K562 (cell line): ENCODE results near the gene INTS4. TPM values are rescaled to one million over a fixed set of nuclear protein-coding genes. Genes with fewer than 3 reads are reported as not detected.

Experiments used
- ATAC-seq: fragments of 200-7000 bp; cut with Tn5 transposase; 3 replicates; pipeline ENCODE4 v1.9.1; 2020; ENCODE audit warnings: moderate library complexity
- BruUV-seq: library from RNA; stranded (reverse); fragments of 400-500 nt; replicated peaks from 2 replicates; lab custom pipeline; 2021; lab: Mats Ljungman, UMichigan
- CTCF ChIA-PET: fragments of 300-600 bp; formaldehyde crosslinking; extraction: SDS; loops from one replicate; lab custom pipeline; 2021; ENCODE audit warnings: low intra/inter-chr PET ratio; lab: Yijun Ruan, JAX
- POLR2A ChIA-PET: fragments of 300-600, 350-650 bp; sonication (Branson Sonifier 250); formaldehyde crosslinking; extraction: SDS; loops from one replicate; lab custom pipeline; 2021; ENCODE audit warnings: antibody characterized with exemption, inconsistent platforms; lab: Yijun Ruan, JAX
- DNase-seq, 4 experiments: peaks; one replicate each; pipeline versions ENCODE4 v3.0.0 to v3.0.0-alpha.2; 2011 to 2018; ENCODE audit warnings: low spot score in 3 of 4, mixed read lengths in 3 of 4; ENCODE audit errors: extremely low read depth in 1 of 4
- FAIRE-seq: peaks from 2 replicates; lab custom pipeline; 2011; peaks lifted over from hg19 to GRCh38; lab: Jason Lieb, UNC
- H2AFZ ChIP-seq: 2 replicates; pipeline ENCODE4 v1.6.0; 2011; ENCODE audit warnings: low read depth, low read length, control low read depth, inconsistent platforms
- H3K27ac ChIP-seq: fragments of 200-600 bp; 3 replicates; pipeline ENCODE4 v1.8.0; 2011; ENCODE audit warnings: low read depth, mild to moderate bottlenecking, control low read depth, inconsistent platforms, low read length, moderate library complexity, mixed read lengths; ENCODE audit errors: extremely low read depth
- H3K27me3 ChIP-seq, 2 experiments: fragments of 300-600 bp in 1 of 2; 2 replicates in 1 of 2; 3 replicates in 1 of 2; pipeline versions ENCODE4 v1.6.0 to v1.8.0; 2011; ENCODE audit warnings: inconsistent platforms in 2 of 2, low read length in 2 of 2, mild to moderate bottlenecking in 1 of 2, mixed read lengths in 1 of 2, moderate library complexity in 1 of 2; ENCODE audit not compliant: control insufficient read depth in 2 of 2, insufficient read depth in 2 of 2
- H3K36me3 ChIP-seq: fragments of 300-600 bp; 3 replicates; pipeline ENCODE4 v1.8.0; 2011; ENCODE audit warnings: mild to moderate bottlenecking, low read length, inconsistent platforms; ENCODE audit not compliant: control insufficient read depth, insufficient read depth
- H3K4me1 ChIP-seq, 2 experiments: fragments of 200-600 bp in 1 of 2; replicated peaks in 1 of 2; 2 replicates in 1 of 2; 3 replicates in 1 of 2; pipeline versions ENCODE4 v1.5.1 to v1.8.0; 2011; ENCODE audit warnings: inconsistent platforms in 2 of 2, low read length in 2 of 2, mild to moderate bottlenecking in 1 of 2, mixed read lengths in 1 of 2, moderate library complexity in 1 of 2; ENCODE audit not compliant: control insufficient read depth in 2 of 2, insufficient read depth in 2 of 2
- H3K4me2 ChIP-seq: 2 replicates; pipeline ENCODE4 v1.6.1; 2011; ENCODE audit warnings: low read length, control low read depth, inconsistent platforms, mixed read lengths; ENCODE audit not compliant: insufficient read depth
- H3K4me3 ChIP-seq: fragments of 200-600 bp; sonication (generic), shearing (Covaris generic); 2 replicates; pipeline ENCODE4 v1.5.1; 2016; ENCODE audit warnings: control low read depth, inconsistent platforms
- H3K79me2 ChIP-seq: fragments of 200-600 bp; 3 replicates; pipeline ENCODE4 v1.8.0; 2011; ENCODE audit warnings: low read length, inconsistent platforms; ENCODE audit not compliant: control insufficient read depth, insufficient read depth
- H3K9ac ChIP-seq, 2 experiments: 2 replicates each; pipeline versions ENCODE4 v1.6.0 to v1.6.1; 2011; ENCODE audit warnings: low read depth in 2 of 2, low read length in 2 of 2, control low read depth in 1 of 2, inconsistent platforms in 1 of 2, mild to moderate bottlenecking in 1 of 2, mixed read lengths in 1 of 2; ENCODE audit not compliant: insufficient read depth in 1 of 2
- H3K9me1 ChIP-seq: one replicate; pipeline ENCODE4 v1.6.0; 2011; ENCODE audit warnings: inconsistent platforms, mild to moderate bottlenecking, low read length, moderate library complexity; ENCODE audit not compliant: control insufficient read depth, insufficient read depth
- H3K9me3 ChIP-seq: replicated peaks from 2 replicates; pipeline ENCODE4 v1.5.1; 2011; ENCODE audit warnings: low read depth, low read length, inconsistent platforms; ENCODE audit not compliant: control insufficient read depth, insufficient read depth
- H4K20me1 ChIP-seq: replicated peaks from 2 replicates; pipeline ENCODE4 v1.6.1; 2011; ENCODE audit warnings: low read length, inconsistent platforms, mixed read lengths; ENCODE audit not compliant: control insufficient read depth, insufficient read depth
- KAT2B ChIP-seq: IDR thresholded peaks from one replicate; pipeline ENCODE4 v1.6.1; 2012; ENCODE audit warnings: low read depth, mild to moderate bottlenecking, control low read depth, inconsistent platforms, low read length, moderate library complexity
- NFIX ChIP-seq: fragments of 250-450 bp; sonication (Bioruptor Pico); IDR thresholded peaks from 2 replicates; pipeline ENCODE4 v1.4.0; 2020; ENCODE audit warnings: low read depth, mild to moderate bottlenecking, moderate library complexity
- NONO ChIP-seq, 2 experiments: fragments of 200-400 bp in 1 of 2; fragments of 450-650 bp in 1 of 2; formaldehyde crosslinking in 1 of 2; IDR thresholded peaks; 2 replicates each; pipeline ENCODE4 v1.6.1; 2017; ENCODE audit warnings: low read depth in 2 of 2, mild to moderate bottlenecking in 2 of 2, moderate library complexity in 2 of 2, low read length in 1 of 2
- NR2F6 ChIP-seq: fragments of 450-650 bp; formaldehyde crosslinking; IDR thresholded peaks from 2 replicates; pipeline ENCODE4 v1.4.0; 2020; ENCODE audit warnings: mild to moderate bottlenecking
- SNIP1 ChIP-seq: fragments of 450-650 bp; IDR thresholded peaks from 2 replicates; pipeline ENCODE4 v1.7.1; 2017; ENCODE audit warnings: low read depth, mild to moderate bottlenecking
- ZBTB7A ChIP-seq: IDR thresholded peaks from 2 replicates; pipeline ENCODE4 v1.6.1; 2011; ENCODE audit warnings: low read depth, mild to moderate bottlenecking, low read length, moderate library complexity, borderline replicate concordance; ENCODE audit not compliant: control insufficient read depth
- WGBS: fragments of 100-300 bp; shearing (Covaris generic); methylation state at CpG from one replicate; pipeline ENCODE4 v1.1.6; 2016; ENCODE audit warnings: low coverage, mixed read lengths; ENCODE audit not compliant: insufficient coverage; ENCODE audit errors: missing lambda C conversion rate; 5-methylcytosine and 5-hydroxymethylcytosine counted together
- in situ Hi-C: fragments of 300-500 bp; cut with MboI; formaldehyde crosslinking; loops from 4 replicates; pipeline ENCODE4 v1.15.0; 2018; ENCODE audit warnings: inconsistent platforms, mixed read lengths
- intact Hi-C: fragments of 100-400 bp; cut with micrococcal nuclease; formaldehyde crosslinking; loops from 2 replicates; pipeline ENCODE4 v1.14.2; 2022
- polyA plus RNA-seq, 8 experiments: library from polyadenylated mRNA; depleted of rRNA in 4 of 8; stranded (reverse) in 5 of 8; unstranded in 3 of 8; fragments of >200 nt; fragmentation: Nextera tagmentation in 2 of 8; fragmentation: Illumina TruSeq in 1 of 8; extraction: Ambion mirVana in 2 of 8; extraction: Trizol in 1 of 8; gene quantifications; 2 replicates each; pipeline versions ENCODE4 v1.2.1 to v1.2.3, GENCODE V29; 2011 to 2014; ENCODE audit warnings: inconsistent platforms in 1 of 8, missing spikeins in 1 of 8
- total RNA-seq, 7 experiments: library from RNA; depleted of rRNA in 6 of 7; stranded (reverse); fragments of >200 nt in 6 of 7; fragmentation: Illumina TruSeq in 2 of 7; extraction: Trizol in 2 of 7; gene quantifications; 2 replicates each; pipeline versions ENCODE4 v1.2.1 to v1.2.3, GENCODE V29; 2011 to 2021; ENCODE audit warnings: low replicate concordance in 1 of 7
- TF ChIP-seq, protein P1 (sequence below): IDR thresholded peaks from 2 replicates; pipeline ENCODE4 v1.6.1; 2012; ENCODE audit warnings: low read depth, low read length, improper control_type of control experiment, borderline replicate concordance

The INTS4 gene
- total and polyA plus RNA-seq, 9 of the 15 experiments (the other 6 are each of a cell fraction or from before 2014, with no cell fraction given), result 28.4 to 53.4 (median 44.5) TPM

DNA sequence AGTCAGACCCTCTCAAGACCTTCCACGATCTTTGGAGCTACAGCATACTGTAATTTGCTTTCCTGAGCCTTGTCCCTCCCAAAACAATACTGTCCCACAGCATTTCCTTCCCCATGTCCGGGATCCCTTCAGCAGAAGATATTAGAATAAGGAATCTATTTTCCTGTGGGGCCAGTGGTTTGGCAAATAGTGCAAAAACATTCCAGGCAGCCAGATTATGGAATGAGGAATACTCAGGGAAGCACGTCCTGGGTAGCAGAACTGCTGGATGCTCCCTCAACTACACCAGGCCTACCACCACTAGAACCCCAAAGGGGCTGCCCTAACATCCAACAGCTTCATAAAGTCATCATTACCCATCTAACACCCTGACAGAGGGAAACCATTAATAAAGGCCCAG is 112.1 kb downstream of the INTS4 start:
- no peak overlapping the region for H3K27ac ChIP-seq
- no peak for ATAC-seq
- no peaks in the 10 kb centered on the region for H3K27me3 ChIP-seq
- WGBS, result 80% methylated on average over 3 of the region's 3 CpGs
- H3K9ac ChIP-seq, result no peak overlapping the region; a peak in 1 of 4 replicates
- no peak overlapping the region for H2AFZ ChIP-seq
- H3K4me3 ChIP-seq, result no peak overlapping the region
- in situ Hi-C loops (no loop called here), intact Hi-C loops (no loop called here)
- no TSS peak for BruUV-seq
- peaks cover 51% of the 10 kb centered on the region; the same call in 2 of the 3 replicates for H3K36me3 ChIP-seq
- no peaks in the 10 kb centered on the region for H3K79me2 ChIP-seq
- H3K9me3 ChIP-seq, result no peaks in the 10 kb centered on the region
- no peak overlapping the region for H3K4me2 ChIP-seq
- no peaks in the 10 kb centered on the region for H3K9me1 ChIP-seq
- DNase-seq, result no peak
- no peak for TF ChIP-seq KAT2B
- TF ChIP-seq SNIP1, result no peak
- TF ChIP-seq NR2F6 (CRISPR knock-in tag), result no peak
- no peak for TF ChIP-seq ZBTB7A
- no peak for TF ChIP-seq NONO (IDR thresholded peaks at IDR 0.05; ENCODE audit: low read depth in 2 of 2, low read length in 1 of 2)
- no peak for TF ChIP-seq NFIX (CRISPR knock-in tag)
- TF ChIP-seq, protein P1, sequence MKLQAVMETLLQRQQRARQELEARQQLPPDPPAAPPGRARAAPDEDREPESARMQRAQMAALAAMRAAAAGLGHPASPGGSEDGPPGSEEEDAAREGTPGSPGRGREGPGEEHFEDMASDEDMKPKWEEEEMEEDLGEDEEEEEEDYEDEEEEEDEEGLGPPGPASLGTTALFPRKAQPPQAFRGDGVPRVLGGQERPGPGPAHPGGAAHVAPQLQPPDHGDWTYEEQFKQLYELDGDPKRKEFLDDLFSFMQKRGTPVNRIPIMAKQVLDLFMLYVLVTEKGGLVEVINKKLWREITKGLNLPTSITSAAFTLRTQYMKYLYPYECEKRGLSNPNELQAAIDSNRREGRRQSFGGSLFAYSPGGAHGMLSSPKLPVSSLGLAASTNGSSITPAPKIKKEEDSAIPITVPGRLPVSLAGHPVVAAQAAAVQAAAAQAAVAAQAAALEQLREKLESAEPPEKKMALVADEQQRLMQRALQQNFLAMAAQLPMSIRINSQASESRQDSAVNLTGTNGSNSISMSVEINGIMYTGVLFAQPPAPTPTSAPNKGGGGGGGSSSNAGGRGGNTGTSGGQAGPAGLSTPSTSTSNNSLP, result no peak
- FAIRE-seq, result no peak
- POLR2A ChIA-PET, result no interaction called here
- no peaks in the 10 kb centered on the region; the same call in 1 of the 2 replicates for H4K20me1 ChIP-seq
- CTCF ChIA-PET, result no interaction called here
- peaks cover 0 to 3% of the 10 kb centered on the region in 2 experiments; a peak in 2 of 5 replicates for H3K4me1 ChIP-seq
